OCI-LY1 (cell line): Measurements from ENCODE around the gene ACOT8.

Experiments used
- CTCF ChIP-seq: fragments of 200-600 bp; sonication (generic), shearing (Covaris generic); IDR thresholded peaks from 2 replicates; pipeline ENCODE4 v1.5.1; 2017; ENCODE audit warnings: mild to moderate bottlenecking, antibody characterized with exemption, low read length, moderate library complexity, mixed read lengths
- EZH2 ChIP-seq: fragments of 200-600 bp; sonication (generic), shearing (Covaris generic); IDR thresholded peaks from 2 replicates; pipeline ENCODE4 v1.8.0; 2017; ENCODE audit warnings: borderline replicate concordance, mixed run types, mild to moderate bottlenecking, antibody characterized with exemption, low read length, moderate library complexity, mixed read lengths

DNA sequence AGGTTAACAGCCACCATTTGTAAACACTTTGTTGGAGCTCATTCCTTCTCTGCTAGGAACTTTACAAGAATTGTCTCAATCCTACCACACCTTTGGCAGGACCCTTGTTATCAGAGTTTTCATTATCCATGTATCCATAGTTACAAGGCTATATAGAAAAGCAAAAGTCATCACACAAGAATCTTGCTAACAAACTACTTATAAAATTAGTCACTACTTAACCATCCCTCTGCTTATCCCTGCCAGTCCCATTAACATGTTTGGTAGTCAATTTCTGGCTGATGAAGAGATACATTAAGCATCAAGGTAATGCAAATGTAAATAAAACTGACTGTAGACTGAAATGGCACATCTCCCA lies 10.6 kb upstream of the ACOT8 start:
- TF ChIP-seq EZH2 (no peak), CTCF (no peak)
